Activated CD4-positive, alpha-beta T cell treated with anti-CD3 and anti-CD28 coated beads, Interleukin-2, amount 10 ng/mL, durations not matched to agents 7 days and 5 days (primary cell): ENCODE data around the gene DUSP15. TPM values are rescaled to one million over a fixed set of nuclear protein-coding genes. Genes with fewer than 3 reads are reported as not detected.
"Not testable (repeated sequence)": the region's sequence is repeated elsewhere in the genome, so short reads cannot be mapped to it uniquely, and the experiment has no call there.

ENCODE experiments used
- CTCF ChIA-PET: fragments of 350-600 bp; sonication (Branson Sonifier 250); formaldehyde crosslinking; loops from one replicate; lab custom pipeline; 2021; ENCODE audit warnings: antibody characterized with exemption; lab: Charles Lee
- POLR2A ChIA-PET: fragments of 350-600 bp; sonication (Branson Sonifier 250); formaldehyde crosslinking; loops from one replicate; lab custom pipeline; 2021; ENCODE audit warnings: antibody characterized with exemption; lab: Charles Lee
- DNase-seq: peaks from one replicate; pipeline ENCODE4 v3.0.0-alpha.2; 2020
- H3K27ac Mint-ChIP-seq: one replicate; pipeline ENCODE4 v1.8.0; 2021; ENCODE audit warnings: mild to moderate bottlenecking, moderate library complexity, mixed read lengths
- H3K27me3 Mint-ChIP-seq: one replicate; pipeline ENCODE4 v1.8.0; 2021; ENCODE audit warnings: mixed read lengths
- H3K36me3 Mint-ChIP-seq: one replicate; pipeline ENCODE4 v1.8.0; 2021; ENCODE audit warnings: low read depth, mixed read lengths
- H3K4me1 Mint-ChIP-seq: one replicate; pipeline ENCODE4 v1.8.0; 2021; ENCODE audit warnings: mixed read lengths
- H3K4me3 Mint-ChIP-seq: one replicate; pipeline ENCODE4 v1.8.0; 2021; ENCODE audit warnings: mild to moderate bottlenecking, moderate library complexity, mixed read lengths
- H3K9me3 Mint-ChIP-seq: one replicate; pipeline ENCODE4 v1.8.0; 2021; ENCODE audit warnings: mixed read lengths
- total RNA-seq, 2 experiments: library from RNA; stranded (reverse); gene quantifications; one replicate each; pipeline ENCODE4 v1.2.3, GENCODE V29; 2021

Gene DUSP15
- total RNA-seq, 2 experiments from 2014 or later = not detected

DNA sequence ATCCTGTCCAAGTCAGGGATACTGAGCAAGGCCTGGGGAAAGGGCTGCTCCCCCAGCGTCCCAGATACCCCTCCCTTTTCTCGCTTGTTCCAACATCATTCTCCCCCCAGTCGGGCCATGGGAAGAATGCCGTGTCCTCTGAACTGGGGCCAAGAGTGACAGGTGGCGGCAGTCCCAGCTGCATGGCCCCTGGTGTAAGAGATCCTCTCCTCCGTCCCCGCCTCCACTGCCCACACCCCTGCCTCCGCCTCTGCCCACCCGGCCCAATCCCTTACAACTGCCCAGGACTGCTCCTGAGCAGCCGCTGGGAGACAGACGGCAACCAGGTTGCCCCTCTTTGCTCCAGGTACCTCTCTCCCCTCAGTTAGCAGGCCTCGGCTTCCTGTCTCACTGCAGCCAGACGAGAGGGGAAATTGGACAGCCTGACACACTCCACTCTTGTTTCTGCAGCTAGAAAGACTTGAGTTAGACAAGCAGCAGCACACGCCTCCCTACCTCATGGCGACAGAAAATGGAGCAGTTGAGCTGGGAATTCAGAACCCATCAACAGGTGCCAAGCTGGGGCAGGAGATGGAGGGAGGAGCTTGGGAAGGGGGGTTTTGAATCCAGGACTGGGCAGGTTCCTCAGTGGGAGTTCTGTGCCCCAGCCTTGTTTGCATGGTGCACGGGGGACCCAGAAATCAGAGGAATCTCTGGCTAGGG, 51.1 kb downstream of the DUSP15 start, which contains the start of gene MYLK2:
MYLK2 (plus strand) TSS at position 274 of the 702 bp plus-strand sequence; CDS start at position 499, 225 bp downstream.
- H3K9me3 Mint-ChIP-seq = no peaks in the 10 kb centered on the region
- ChIA-PET CTCF (interaction anchor here (1.1 to 2.3 kb wide), 3 partner anchors 11 to 33 kb away, joined by 3 to 6 read pairs (median 5); no protein-coding TSS in a partner anchor), POLR2A (no interaction called here)
- H3K27me3 Mint-ChIP-seq = no peaks in the 10 kb centered on the region
- no peak within 1 kb of the TSS for H3K4me3 Mint-ChIP-seq
- no peaks in the 10 kb centered on the region for H3K36me3 Mint-ChIP-seq
- H3K4me1 Mint-ChIP-seq = peaks cover 2% of the 10 kb centered on the region
- no peak for DNase-seq
- H3K27ac Mint-ChIP-seq = peak within 1 kb of the TSS; percentile 19

DNA sequence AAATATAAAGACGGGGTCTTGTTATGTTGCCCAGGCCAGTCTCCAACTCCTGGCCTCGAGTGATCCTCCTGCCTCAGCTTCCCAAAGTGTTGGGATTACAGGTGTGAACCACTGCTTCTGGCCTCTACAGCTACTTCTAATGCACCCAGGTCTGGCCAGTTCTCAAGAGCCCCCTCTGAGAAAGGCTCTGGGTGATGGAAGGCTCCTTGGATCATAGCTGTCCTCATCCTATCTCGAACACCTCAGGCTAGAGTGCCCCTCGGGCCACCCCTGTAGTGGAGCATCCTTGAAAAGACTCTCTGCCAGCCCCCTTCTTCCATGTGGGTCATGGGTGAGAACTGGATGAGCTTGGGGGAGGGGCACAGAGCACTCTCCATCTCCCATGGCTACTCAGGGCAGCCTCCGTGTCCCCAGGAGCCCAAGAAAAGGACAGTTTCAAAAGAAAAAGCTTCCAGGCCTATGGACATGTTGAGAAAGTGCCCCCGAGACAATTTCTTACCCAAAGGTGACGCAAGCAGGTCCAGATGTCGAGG, 51.9 kb downstream of the DUSP15 start:
- no peaks in the 10 kb centered on the region for H3K4me1 Mint-ChIP-seq
- no peak overlapping the region for H3K4me3 Mint-ChIP-seq
- H3K9me3 Mint-ChIP-seq = no peaks in the 10 kb centered on the region
- DNase-seq = no peak
- no peak overlapping the region for H3K27ac Mint-ChIP-seq
- ChIA-PET POLR2A (no interaction called here), CTCF (interaction anchor here (1.0 to 2.3 kb wide), 2 partner anchors 34 to 184 kb away, joined by 3 to 6 read pairs; no protein-coding TSS in a partner anchor)
- H3K27me3 Mint-ChIP-seq = no peaks in the 10 kb centered on the region
- no peaks in the 10 kb centered on the region for H3K36me3 Mint-ChIP-seq

DNA sequence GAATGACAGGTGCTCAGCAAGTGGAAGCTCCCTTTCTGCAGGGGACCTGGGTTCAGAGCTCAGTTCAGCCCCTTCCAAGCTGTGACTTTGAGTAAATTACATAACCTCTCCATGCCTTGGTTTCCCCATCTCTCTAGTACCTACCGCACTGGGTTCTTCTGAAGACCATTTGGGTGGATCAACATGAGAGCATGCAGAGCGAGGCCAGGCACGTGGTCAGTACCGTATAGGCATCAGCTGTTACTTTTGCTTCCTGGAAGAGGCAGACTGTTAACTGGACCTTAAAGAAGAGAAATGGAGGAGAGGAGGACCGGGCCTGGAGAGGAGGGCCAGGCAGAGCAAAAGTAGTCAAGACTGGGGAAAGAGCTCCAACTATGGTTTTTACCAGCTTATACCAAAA, 52.9 kb downstream of the DUSP15 start:
- CTCF ChIA-PET = interaction anchor here (1.1 to 2.3 kb wide), 5 partner anchors 13 to 120 kb away, joined by 3 to 7 read pairs (median 3); no protein-coding TSS in a partner anchor
- H3K27ac Mint-ChIP-seq = no peak overlapping the region

DNA sequence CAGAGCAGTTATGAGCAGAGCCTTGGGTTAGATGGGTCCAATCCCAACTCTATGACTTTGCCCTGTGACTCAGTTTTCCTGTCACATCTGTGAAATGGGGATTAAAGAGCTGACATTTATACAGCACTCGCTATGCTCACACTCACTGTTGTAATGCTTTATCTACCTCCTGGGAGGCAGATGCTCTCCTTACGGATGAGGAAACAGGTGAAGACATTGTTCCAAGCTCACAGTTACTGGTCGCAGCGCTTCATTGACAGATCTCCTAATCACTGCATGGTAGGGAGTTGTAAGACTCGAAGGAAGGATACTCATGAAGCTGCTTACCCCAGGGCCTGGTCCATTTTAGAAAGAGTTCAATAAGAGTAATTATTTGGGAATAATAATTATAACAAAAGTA, 54.1 kb downstream of the DUSP15 start:
- Mint-ChIP-seq H3K27me3 (no peaks in the 10 kb centered on the region), H3K27ac (no peak overlapping the region), H3K36me3 (no peaks in the 10 kb centered on the region), H3K4me3 (no peak overlapping the region), H3K9me3 (no peaks in the 10 kb centered on the region), H3K4me1 (no peaks in the 10 kb centered on the region)
- no peak for DNase-seq
- ChIA-PET CTCF (interaction anchor here (1.1 to 2.1 kb wide), 5 partner anchors 8 to 136 kb away, joined by 3 to 7 read pairs (median 3); partner anchors contain the start of gene PDRG1), POLR2A (no interaction called here)

More for the DNA sequence above, 52.9 kb downstream of the DUSP15 start:
- Mint-ChIP-seq H3K27me3 (no peaks in the 10 kb centered on the region), H3K4me1 (no peaks in the 10 kb centered on the region), H3K4me3 (no peak overlapping the region), H3K36me3 (no peaks in the 10 kb centered on the region), H3K9me3 (no peaks in the 10 kb centered on the region)
- POLR2A ChIA-PET = no interaction called here
- DNase-seq = no peak

- Mint-ChIP-seq H3K27me3 (no peaks in the 10 kb centered on the region), H3K4me1 (no peaks in the 10 kb centered on the region), H3K36me3 (no peaks in the 10 kb centered on the region), H3K4me3 (no peak overlapping the region), H3K27ac (no peak overlapping the region), H3K9me3 (no peaks in the 10 kb centered on the region)
- CTCF ChIA-PET = interaction anchor here (0.5 to 2.1 kb wide), 5 partner anchors 9 to 298 kb away, joined by 3 to 7 read pairs (median 3); partner anchors contain the start of gene PDRG1
- DNase-seq = no peak
- POLR2A ChIA-PET = no interaction called here
These were observed 54.7 kb downstream of the DUSP15 start for GRCh38 chr20:31815408-31816188.

DNA sequence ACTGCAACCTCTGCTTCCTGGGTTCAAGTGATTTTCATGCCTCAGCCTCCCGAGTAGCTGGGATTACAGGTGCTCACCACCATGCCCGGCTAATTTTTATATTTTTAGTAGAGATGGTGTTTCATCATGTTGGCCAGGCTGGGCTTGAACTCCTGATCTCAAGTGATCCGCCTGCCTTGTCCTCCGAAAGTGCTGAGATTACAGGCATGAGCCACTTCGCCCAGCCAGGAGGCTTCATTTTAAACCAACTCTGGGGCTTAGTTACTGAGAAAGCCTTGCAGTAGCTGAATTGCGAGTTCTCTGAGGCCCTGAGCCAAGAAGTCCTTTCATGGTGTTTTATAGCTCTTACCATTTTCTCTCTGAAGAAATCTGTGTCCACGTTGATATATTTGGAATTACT, 56.2 kb downstream of the DUSP15 start:
- H3K27ac Mint-ChIP-seq, H3K4me3 Mint-ChIP-seq, DNase-seq, H3K9me3 Mint-ChIP-seq, H3K36me3 Mint-ChIP-seq, POLR2A ChIA-PET, H3K27me3 Mint-ChIP-seq, H3K4me1 Mint-ChIP-seq: not testable (repeated sequence)
- CTCF ChIA-PET = interaction anchor here (1.0 kb wide), 1 partner anchor 33 kb away, joined by 4 read pairs; no protein-coding TSS in a partner anchor

DNA sequence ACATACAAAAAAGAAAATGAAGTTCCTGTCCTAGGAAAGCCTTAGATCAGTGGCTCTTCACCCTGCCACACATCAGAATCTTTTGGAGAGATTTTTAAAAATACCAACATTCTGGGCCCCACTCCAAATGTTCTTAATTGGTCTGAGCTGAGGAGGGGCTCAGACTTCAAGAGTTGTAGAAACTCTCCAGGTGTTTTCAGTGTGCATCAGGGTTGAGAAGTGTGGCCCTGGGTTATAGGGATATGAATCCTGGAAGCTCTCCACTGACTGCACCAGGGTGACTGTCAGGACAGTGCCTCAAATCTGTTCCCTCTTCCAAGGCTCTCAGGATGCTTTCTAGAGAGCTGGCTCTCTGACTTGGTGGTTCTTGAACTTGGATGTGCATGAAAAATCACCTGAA, 56.7 kb downstream of the DUSP15 start:
- ChIA-PET CTCF (interaction anchor here (1.0 kb wide), 1 partner anchor 34 kb away, joined by 4 read pairs; no protein-coding TSS in a partner anchor), POLR2A (no interaction called here)
- no peak overlapping the region for H3K4me3 Mint-ChIP-seq
- DNase-seq = no peak
- no peaks in the 10 kb centered on the region for H3K9me3 Mint-ChIP-seq
- no peaks in the 10 kb centered on the region for H3K4me1 Mint-ChIP-seq
- no peaks in the 10 kb centered on the region for H3K27me3 Mint-ChIP-seq
- no peak overlapping the region for H3K27ac Mint-ChIP-seq
- H3K36me3 Mint-ChIP-seq = no peaks in the 10 kb centered on the region

- peaks cover 2% of the 10 kb centered on the region for H3K4me1 Mint-ChIP-seq
- no peak for DNase-seq
- no peaks in the 10 kb centered on the region for H3K9me3 Mint-ChIP-seq
- H3K27ac Mint-ChIP-seq = no peak overlapping the region
- peaks cover 3% of the 10 kb centered on the region for H3K36me3 Mint-ChIP-seq
- no peak overlapping the region for H3K4me3 Mint-ChIP-seq
- H3K27me3 Mint-ChIP-seq = no peaks in the 10 kb centered on the region
- ChIA-PET CTCF (no interaction called here), POLR2A (interaction anchor here (0.6 kb wide), 1 partner anchor 30 kb away, joined by 3 read pairs; no protein-coding TSS in a partner anchor)
These were observed 58.3 kb downstream of the DUSP15 start for GRCh38 chr20:31811796-31812728.

DNA sequence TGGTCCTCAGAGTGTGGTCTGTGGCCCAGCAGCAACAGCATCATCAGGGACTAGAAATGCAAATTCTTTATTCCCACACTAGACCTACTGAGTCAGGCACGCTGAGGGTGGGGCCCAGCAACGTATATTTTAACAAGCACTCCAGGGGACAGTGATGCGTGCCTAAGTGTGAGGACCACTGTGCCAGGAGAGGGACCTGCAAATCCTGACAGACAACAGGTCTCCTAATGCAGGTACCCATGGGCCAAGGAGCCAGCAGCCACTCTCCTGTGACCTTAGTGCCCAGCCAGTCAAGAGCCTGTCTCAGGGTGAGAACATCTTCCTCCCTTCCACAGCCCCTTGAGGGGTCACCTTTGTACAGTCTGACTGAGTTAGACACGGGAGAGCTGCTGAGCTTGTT, 59.1 kb downstream of the DUSP15 start:
- H3K9me3 Mint-ChIP-seq = no peaks in the 10 kb centered on the region
- H3K4me3 Mint-ChIP-seq = no peak overlapping the region
- CTCF ChIA-PET = interaction anchor here (0.6 kb wide), 1 partner anchor 179 kb away, joined by 7 read pairs; no protein-coding TSS in a partner anchor
- no peak overlapping the region for H3K27ac Mint-ChIP-seq
- H3K4me1 Mint-ChIP-seq = peaks cover 2% of the 10 kb centered on the region
- no peaks in the 10 kb centered on the region for H3K27me3 Mint-ChIP-seq
- DNase-seq = no peak
- H3K36me3 Mint-ChIP-seq = peaks cover 10% of the 10 kb centered on the region
- POLR2A ChIA-PET = no interaction called here
